HG02678 (cell line): ENCODE data around the gene KRT35.

Experiments used
- ATAC-seq: cut with Tn5 transposase; IDR thresholded peaks from one replicate; pipeline ENCODE4 v1.9.1; 2021; ENCODE audit warnings: mild to moderate bottlenecking, moderate library complexity; ENCODE audit not compliant: unreplicated experiment

Gene KRT35

DNA sequence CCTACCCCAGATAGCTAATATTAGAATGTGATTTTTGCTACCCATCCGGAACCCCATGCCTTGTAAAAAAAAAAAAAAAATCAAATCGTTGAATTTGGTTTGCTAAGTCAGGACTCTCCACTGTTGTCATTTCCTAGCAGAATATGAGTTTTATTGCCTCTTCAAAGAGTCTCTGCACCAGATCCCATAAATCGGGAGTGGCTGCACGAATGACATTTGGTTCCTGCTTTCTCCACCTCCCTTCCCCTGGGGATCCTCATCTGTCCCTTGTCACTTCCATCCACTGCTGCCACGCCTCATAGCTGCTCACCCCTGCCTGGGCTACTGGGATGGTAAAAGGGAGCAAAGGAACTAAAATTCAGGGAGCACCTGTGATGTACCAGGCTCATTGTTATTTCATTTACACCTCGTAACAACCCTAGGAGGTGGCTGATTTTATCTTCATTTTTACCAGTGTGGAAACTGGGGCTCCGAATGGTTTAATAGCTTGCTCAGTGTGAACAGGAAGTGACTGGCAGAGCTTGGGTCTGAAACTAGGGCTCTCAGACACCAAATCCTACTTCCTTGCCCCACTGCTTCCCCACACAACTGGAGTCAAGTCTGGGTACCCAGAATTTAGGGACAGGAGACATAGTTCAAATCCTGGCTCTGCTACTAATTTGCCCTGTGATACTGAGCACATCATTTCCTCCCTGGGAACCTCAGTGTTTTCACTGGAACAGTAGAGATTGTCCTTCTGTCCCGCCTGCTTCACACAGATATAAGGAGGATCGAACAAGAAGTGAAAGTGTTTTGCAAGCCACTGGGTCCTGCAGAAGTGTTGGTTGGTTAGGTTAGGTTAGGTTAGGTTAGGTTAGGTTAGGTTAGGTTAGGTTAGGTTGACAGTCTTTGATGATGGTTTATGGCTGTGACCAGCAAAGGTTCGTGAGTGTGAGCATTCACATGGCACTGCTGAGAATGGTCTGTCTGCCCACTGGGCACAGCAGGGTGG is 9.3 kb upstream of the KRT35 start:
- ATAC-seq = no peak

DNA sequence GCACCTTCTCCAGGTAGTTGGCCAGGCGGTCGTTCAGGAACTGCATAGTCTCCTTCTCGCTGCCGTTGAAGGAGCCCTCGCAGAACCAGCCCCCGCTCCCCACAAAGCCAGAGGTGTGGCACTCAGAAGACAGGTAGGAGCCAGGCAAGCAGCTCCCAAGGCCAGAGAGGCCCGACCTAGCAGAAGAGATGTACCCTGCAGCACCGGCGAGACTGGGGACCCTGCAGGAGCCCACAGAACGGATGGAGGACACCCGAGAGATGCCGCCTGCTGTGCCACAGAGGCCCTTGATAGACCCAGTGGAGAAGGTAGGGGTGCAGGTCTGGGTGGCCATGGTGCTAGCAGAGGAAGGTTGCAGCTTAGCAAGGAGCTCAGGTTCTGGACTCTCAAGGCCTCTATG is 8.6 kb upstream of the KRT35 start, which contains the start of gene KRT36:
KRT36 (minus strand) TSS at position 380 of the 400 bp plus-strand sequence; CDS start at position 334, 46 bp downstream.
- ATAC-seq = no peak

DNA sequence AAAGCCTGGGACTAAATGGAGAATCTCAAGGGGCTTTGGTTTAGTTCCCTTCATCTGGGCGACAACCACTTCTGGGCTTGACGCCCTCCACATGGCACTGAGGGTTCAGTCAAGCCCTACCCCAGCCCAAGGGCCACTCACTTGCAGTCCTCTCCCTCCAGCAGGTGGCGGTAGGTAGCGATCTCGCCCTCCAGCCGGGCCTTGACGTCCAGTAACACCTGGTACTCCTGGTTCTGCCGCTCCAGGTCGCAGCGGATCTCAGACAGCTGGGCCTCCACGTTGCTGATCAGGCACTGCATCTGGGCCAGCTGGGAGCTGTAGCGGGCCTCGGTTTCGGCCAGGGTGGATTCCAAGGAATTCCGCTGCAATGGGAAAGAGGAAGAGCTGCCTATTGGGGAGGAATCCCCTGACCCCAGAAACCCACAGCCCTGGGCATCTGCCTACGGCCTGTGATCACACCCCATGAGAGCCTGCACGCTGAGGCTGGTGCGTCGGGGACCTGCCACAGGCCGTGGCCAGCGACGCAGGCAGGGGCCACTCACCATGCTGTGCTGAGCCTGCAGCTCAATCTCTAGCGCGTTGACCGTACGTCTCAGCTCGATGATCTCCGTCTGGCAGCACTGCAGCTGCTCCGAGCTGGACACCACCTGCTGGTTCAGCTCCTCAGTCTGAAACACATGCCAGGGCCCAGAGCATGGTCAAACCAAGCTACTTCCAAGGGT is 6.0 kb upstream of the KRT35 start:
- ATAC-seq = no peak

DNA sequence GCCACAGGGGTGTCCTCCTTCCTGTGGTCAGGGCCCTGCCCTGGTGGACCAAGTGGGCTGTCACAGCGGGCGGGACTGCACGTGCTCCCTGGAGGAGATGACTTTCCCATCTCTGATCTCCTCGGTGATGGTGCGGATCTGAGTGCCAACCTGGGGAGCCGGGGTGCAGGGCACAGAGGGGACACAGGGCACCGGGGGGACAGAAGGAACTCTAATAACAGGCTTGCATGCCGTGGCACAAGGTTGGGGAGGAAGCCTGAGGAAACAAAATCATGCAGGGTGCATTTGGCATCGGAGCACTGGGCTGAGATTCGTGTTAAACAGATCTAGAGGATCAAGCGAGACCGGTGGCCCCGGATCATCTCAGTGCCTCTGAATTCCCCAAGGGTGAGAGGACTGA is 5.4 kb upstream of the KRT35 start:
- no peak for ATAC-seq

DNA sequence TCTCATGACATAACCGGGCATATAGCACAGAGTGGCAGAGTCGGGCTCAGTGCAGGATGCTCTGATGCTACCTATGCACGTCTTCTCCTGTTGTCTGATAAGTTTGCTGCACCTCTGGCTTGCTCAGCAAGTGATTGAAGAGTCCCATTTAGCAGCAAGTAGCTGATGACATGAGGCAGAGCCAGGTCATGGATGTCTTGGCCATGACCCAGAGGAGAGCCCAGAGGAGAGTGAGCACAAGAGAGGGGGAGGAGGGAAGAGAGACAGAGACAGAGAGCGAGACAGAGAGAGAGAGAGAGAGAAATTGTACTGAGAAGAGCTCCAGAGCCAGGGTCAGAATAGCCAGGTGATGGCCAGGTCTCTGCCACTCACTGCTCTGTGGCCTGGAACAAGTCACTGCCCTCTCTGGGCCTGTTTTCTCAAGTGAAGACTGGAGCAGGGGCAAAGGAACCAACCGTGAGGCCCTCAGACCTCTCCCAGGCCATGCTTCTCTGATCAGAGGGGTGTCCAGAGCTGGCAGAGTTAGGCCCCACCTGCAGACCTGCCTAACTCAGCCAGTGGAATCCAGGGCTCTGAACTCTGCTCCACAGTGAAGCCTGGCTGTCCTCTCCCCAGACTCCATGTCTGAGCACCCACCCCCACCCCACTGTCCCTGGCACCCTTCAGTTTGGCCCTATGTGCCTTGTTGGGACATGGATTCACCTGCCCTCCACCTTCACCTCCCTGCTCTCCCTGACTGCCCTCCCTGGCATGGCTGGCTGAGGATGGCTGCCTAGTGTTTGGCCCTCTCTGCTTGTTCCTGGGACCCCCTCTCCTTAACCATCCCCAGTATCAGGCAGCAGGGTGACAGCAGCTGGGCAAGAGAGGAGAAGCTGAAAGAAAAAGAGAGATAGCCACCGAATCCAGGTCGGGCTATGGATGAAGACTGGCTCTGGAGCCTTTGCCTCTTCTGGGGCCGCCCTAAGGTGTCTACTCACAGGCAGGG is 4.3 kb upstream of the KRT35 start:
- ATAC-seq = no peak

DNA sequence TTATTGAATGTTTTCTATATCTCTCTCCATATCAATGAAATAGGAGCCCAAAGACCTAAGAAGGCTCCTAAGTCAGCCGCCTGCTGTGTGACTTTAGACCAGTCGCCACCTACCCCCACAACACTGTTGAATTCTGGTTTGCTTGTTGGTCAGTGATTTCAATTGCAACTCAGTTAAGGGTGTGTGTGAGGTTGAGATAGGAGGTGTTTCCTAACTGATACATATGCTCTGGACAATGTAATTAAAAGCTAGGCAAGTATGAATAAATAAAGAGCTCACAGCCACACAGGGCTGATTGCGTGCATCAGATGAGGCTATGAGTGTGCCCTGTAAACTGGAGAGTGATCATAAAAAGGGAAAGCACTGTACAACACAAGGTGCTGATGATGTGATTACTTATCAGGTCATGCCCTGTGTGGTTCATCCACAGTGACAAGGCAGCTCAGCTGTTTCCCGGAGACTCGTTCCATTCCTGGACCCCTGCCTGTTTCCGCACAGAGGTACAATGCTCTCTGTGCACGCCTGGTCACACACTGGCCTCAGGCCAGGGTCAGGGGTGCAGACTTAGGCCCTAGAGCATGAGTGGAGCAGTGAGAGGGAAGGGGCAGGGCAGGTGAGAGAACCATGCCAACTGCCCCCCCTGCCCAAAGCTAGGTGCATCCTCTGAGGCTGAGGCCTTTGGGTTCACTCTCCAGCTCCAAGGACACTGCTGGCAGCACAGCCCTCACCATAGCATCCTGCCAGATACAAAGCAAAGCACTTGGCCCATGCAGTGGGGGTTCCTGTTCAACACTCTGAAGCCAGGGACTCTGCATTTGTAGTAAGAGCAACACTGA is 3.3 kb upstream of the KRT35 start:
- ATAC-seq = no peak

DNA sequence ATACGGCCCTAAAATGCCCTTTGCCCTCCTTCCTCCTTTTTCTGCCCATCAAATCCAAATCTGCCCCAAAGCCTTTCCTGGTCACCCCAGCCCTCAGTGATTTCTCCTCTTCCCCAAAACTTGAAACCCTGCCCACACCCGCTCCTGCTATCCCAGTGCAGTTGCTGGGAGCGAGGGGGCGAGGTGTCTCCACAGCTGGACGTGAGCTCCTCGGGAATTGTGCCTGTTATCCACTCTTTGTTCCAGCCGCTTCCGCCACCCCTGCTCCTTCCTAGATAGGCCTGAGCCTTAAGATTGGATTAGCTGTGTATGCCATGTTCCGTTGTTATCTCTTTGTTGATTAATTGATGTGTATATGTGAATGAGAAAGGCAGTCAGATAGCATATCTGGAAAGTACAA is 2.6 kb upstream of the KRT35 start:
- ATAC-seq = no peak

DNA sequence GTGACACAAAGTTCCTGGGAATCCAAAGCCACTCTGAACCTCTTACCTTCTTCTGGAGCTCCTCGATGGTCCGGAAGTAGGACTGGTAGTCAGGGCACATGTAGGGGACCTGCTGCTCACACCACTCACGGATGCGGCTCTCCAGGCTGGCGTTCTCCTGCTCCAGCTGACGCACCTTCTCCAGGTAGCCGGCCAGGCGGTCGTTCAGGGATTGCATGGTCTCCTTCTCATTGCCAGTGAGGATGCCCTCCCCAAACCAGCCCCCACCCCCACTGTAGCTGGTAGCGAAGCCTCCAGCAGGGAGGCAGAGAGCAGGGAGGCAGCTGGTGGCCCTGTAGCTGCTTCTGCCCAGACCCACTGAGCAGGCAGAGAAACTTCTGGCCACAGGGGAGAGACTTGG is 370 bp downstream of the KRT35 start:
- no peak for ATAC-seq

DNA sequence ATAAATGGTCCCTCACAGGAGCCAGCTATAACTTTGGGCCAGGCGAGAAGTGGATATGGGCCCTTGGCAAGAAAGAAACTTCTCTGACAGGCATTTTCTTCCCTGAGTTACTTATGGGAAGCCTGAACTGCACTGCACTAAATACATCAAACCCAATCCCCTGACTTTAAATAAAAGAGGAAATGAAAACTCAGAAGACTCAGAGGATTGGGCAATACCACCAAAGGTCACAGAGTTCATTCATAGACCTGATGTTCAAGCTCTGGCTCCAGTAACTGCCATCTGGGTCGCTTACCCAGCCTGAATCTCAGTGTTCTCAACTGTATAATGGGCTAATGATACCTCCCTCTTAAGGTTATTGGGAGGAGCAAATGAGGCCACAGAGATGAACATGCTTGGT is 815 bp downstream of the KRT35 start:
- ATAC-seq = no peak

DNA sequence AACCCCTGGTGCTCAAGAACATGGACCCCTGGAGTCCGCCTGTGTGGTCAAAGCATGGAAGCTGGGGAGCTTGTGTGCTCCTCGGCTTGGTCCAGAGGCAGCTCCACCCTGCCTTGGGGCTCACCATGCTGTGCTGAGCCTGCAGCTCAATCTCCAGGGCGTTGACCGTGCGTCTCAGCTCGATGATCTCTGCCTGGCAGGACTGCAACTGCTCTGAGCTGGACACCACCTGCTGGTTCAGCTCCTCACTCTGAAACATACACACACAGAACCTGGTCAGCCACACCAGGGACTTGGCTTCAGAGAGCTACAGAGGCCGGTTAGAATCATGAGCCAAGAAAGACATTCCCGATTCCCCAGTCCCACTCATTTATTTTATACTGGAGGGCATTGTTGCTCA is 2.7 kb downstream of the KRT35 start:
- ATAC-seq = no peak

DNA sequence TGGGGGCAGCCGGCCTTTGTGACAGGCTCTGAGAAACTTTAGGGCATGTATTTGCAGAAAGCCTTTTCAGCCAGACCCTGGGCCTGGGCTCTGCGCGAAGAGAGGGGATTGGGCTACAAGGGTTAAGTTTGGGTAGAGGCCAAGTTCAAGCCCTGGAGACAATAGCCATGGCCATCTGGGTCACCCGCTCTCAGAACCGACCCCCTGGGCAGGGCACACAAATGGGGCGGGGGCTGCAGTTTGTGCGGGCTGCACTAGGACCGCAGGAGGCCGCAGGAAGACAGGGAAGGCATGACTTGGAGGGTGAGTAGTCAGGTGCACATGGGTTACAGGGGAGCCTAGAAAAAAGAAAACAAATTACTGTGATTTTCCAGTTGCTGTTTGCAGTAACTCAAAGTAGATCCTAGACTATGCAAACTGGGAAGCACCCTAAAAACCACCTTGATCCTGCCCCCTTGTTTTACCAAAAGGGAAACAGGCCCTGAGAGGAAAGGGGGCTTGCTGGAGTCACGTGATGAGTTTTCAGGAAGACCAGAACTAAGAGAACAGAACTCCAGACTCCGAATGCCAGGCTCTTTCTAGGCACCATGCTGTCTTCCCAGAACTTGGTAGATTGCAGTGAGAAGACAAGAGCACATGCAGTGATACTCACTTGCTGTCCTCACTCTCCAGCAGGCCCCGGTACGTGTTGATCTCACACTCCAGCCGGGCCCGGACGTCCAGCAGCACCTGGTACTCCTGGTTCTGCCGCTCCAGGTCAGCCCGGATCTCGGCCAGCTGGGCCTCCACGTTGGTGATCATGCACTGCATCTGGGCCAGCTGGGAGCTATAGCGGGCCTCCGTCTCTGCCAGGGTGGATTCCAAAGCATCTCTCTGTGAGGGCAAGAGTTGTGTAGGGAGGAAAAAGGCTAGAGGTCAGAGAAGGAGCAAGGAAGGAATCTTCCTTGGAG is 3.8 kb downstream of the KRT35 start:
- ATAC-seq = no peak

DNA sequence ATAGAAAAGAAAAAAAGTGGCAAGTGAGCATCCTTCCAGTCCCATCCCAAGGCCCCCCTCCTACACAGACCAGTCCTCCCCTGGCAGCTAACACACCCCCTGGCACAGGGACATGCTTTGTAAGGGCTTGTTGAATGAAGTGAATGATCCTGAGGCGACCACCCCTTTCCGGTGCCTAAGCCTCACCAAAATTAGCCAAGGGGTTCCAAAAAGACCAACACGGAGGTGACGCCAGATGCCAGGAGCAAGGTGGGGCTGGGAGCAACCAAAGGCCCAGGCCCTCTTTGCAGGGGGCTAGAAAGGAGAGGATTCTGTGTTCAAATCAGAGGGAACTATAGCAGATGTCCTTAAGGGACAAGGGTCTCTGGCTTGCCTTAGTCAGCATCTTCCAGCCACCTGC is 5.5 kb downstream of the KRT35 start:
- no peak for ATAC-seq

DNA sequence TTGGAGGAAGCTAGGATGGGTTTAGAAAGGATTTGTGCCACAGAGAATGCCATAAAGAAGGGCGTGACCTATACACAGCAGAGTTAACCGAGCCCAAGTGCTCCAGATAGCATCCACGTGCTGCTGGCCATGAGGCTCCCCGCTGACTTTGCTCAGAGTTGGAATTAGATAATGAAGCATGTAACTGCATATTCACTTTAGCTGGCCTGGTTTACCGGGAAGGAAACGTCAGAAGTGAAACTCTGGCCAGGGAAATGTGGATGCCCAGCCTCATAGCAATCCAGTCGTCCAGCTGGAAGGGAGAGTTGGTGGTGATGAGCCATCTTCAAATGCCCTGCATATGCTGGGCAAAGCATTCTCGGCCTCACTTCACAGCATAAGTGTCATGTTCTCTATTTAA is 6.1 kb downstream of the KRT35 start:
- no peak for ATAC-seq

DNA sequence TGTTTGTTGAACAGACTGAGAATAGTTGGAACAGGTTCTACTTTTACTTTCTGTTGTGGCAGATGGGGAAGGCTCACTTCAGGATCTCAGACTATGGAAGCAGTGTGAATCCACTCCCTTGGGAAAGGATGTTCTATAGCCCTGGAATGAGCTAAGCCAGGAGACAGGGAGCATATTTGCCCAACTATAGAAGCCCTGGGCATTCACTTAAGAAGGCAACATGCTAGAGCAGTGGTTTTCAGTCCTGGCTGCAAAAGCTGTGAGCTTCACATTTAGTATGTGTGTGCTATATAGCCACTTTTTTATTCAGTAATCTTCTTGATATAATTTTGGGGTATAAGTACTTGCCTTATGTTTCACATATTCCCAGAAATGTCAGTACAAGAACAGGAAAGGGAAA is 12.6 kb downstream of the KRT35 start:
- no peak for ATAC-seq

DNA sequence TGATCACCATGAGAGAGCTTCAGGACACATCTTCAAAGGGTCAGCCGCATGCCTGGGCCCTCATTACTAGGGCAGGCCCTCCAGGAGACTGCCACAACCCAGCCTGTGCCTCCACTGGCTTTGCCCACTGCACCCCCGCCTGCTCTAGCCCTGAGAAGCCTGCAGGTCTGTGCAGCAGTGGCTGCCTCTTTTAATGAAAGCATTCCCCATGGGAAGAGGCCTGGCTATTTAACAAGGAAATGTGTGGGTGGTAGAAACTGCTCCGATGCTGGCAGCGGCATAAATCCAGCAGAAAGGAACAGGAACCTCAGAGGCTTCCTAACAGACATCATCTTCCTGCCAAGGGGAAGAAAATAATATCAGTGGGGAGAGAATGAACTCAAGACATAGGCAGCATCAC is 13.4 kb downstream of the KRT35 start:
- ATAC-seq = no peak

DNA sequence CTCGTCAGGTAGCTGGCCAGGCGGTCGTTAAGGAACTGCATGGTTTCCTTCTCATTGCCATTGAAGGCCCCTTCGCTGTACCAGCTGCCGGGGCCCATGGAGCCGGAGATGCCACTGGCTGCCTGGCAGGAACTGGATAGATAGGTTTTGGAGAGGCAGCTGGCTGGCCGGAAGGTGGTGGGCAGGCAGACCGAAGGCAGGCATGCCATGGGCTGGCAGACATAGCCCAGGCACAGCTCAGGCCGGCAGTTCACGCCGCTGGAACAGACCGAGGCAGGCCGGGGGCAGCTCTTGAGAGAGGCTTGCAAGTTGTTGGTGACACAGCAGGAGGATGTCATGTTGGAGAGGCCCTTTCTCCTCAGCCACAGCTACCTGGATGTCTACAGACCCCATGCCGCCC is 14.0 kb downstream of the KRT35 start, which contains the start of gene KRT32:
KRT32 (minus strand) TSS at position 399 of the 400 bp plus-strand sequence; CDS start at position 338, 61 bp downstream.
- ATAC-seq = no peak

DNA sequence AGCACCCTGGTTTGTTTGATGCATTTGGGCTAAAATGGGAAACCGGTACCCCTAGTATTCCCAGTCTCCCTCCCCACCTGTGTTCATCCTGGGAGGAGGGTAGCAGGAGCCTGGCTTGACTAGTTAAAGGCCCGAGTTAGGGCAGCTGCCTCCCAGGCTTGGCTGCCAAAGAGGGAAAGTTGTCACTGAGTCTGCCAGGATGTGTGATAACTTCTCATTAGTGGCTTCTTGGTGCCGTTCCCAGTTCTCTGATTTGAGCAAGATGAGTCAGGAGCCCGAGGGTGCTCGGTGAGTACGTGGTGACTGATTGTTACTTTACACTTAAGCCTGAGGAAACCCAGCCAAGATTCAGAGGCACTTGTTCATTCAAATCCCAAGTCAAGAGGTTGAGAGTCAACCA is 16.3 kb downstream of the KRT35 start:
- no peak for ATAC-seq

DNA sequence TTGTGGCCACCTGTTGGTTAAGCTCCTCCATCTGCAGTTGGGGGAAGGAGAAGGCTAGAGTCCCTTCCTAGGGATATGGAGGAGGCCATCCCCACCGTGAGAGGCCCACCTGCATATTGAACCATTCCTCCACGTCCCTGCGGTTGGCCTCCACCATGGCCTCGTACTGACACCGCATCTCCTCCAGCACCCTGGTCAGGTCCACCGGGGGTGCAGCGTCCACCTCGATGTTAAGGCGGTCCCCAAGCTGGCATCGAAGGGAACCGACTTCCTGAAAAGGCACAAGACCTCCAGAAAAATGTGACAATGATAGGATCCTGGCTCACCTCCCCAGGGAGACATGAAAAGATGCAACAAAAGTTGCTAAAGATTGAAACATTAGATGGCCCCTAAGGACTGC is 16.8 kb downstream of the KRT35 start:
- no peak for ATAC-seq

DNA sequence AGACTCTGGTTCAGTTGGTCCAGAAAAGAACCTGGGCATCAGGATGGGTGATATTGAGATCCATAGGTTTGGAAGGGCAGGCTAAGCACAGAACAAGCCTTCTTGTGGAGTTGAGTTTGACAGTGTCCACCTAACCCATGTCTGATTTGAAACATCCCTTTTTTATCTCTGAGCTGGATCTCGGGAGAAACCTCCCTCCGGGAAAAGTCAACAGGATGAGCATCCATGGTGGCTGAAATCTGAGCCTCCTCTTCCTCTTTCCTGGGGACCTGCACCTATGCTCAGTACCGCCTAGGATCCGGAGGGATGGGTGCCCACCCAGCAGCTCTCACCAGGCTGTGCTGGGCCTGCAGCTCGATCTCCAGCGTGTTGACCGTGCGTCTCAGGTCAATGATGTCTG is 17.2 kb downstream of the KRT35 start:
- no peak for ATAC-seq
